ENCODE results near the gene CTNNBIP1.

CTNNBIP1 gene

DNA sequence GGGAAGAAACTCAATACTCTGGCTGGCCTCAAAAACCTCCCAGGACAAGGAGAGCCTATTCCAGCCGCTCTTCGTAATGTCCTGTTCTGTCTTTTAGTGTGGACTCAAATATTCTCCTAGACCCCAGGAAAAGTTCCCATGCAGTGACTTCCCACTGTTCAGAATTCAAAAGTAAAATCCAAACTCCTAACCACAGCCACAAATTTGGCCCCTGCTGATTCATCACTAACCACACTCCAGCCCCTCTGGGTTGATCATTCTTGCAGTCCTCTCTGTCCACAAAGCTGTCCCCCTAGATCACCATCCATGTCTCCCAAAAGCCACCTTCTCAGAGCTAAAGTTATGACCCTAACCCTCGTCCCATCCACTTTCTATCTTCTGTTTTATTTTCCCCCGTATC lies 5.1 kb downstream of the CTNNBIP1 start:
- H3K4me1 ChIP-seq (ENCODE audit: control insufficient read depth in 1 of 2, insufficient read depth in 2 of 2, low read length in 2 of 2): peaks cover 33 to 39% of the 10 kb centered on the region in 2 donors
- no peaks in the 10 kb centered on the region for H3K36me3 ChIP-seq (ENCODE audit: control insufficient read depth in 1 of 2, insufficient read depth in 2 of 2, low read length in 2 of 2)
- H3K4me3 ChIP-seq (ENCODE audit: low read depth in 1 of 2, low read length in 2 of 2): no peak overlapping the region
- H3K9me3 ChIP-seq (ENCODE audit: control insufficient read depth in 1 of 2, low read length in 2 of 2): no peaks in the 10 kb centered on the region
- H3K27ac ChIP-seq (ENCODE audit: low read depth, low read length): no peak overlapping the region
- no peak overlapping the region for H3K9ac ChIP-seq (ENCODE audit: low read depth in 1 of 2, low read length in 2 of 2)
- no peaks in the 10 kb centered on the region for H3K27me3 ChIP-seq (ENCODE audit: control insufficient read depth in 1 of 2, insufficient read depth in 2 of 2, low read length in 2 of 2)

DNA sequence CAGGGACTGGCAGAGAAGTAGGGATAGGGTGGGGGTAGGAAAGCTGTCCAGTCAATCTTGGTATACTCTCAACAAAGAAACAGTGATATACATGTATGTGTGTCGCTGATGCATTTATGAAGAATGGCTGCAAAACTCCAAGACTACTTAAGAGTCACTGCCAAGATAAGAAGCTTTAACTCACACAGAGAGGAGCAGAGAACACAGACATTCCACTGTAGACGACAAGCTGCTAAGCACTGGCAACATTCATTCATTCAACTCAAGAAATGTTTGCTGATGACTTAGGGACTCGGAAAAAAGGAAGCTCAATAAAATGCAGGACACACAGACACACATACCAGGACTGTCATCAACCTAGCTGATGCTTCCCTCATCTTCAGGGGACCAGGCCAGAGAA lies 5.5 kb downstream of the CTNNBIP1 start:
- no peak overlapping the region for H3K9ac ChIP-seq (ENCODE audit: low read depth in 1 of 2, low read length in 2 of 2)
- no peaks in the 10 kb centered on the region for H3K36me3 ChIP-seq (ENCODE audit: control insufficient read depth in 1 of 2, insufficient read depth in 2 of 2, low read length in 2 of 2)
- no peak overlapping the region for H3K27ac ChIP-seq (ENCODE audit: low read depth, low read length)
- H3K9me3 ChIP-seq (ENCODE audit: control insufficient read depth in 1 of 2, low read length in 2 of 2): no peaks in the 10 kb centered on the region
- H3K4me1 ChIP-seq (ENCODE audit: control insufficient read depth in 1 of 2, insufficient read depth in 2 of 2, low read length in 2 of 2): peaks cover 33 to 42% of the 10 kb centered on the region in 2 donors
- no peak overlapping the region for H3K4me3 ChIP-seq (ENCODE audit: low read depth in 1 of 2, low read length in 2 of 2)
- H3K27me3 ChIP-seq (ENCODE audit: control insufficient read depth in 1 of 2, insufficient read depth in 2 of 2, low read length in 2 of 2): no peaks in the 10 kb centered on the region

DNA sequence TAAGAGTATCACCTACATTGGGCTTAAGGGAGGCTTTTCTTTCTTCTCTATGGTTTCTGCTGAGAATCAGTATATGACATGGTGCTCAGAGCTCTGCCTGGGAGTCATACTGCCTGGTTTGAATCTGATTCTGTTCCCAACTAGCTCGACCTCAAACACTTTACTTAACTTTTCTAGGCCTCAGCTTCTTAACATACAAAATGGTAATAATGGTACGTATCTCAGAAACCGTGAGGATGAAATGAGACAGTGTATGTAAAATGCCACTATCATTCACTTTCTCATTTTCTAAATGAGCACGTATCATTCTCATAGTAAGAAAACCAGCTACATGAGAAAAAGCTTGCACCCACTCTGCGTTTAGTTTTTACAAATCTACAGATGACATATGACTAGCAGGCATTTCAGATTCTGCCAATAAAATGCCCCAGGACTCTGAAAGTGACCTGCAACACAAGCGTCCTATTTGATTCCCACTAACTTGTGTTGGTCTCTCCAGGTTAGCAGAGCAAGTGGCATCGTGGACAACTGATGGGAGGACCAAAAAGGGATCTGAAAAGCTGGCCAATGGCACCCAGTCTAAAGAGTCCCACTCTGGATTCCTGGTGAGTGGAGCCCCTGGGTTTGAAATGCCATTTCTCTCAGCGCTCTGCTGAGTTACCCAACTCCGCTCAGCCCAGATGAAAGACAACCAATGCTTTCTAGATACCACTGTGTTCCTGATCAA lies 6.1 kb downstream of the CTNNBIP1 start:
- no peak overlapping the region for H3K27ac ChIP-seq (ENCODE audit: low read depth, low read length)

GRCh38 chr1:9902060-9902452 lies 8.0 kb downstream of the CTNNBIP1 start:
- no peak overlapping the region for H3K9ac ChIP-seq (ENCODE audit: low read depth in 1 of 2, low read length in 2 of 2)
- H3K4me1 ChIP-seq (ENCODE audit: control insufficient read depth in 1 of 2, insufficient read depth in 2 of 2, low read length in 2 of 2): peaks cover 23 to 28% of the 10 kb centered on the region in 2 donors
- no peaks in the 10 kb centered on the region for H3K9me3 ChIP-seq (ENCODE audit: control insufficient read depth in 1 of 2, low read length in 2 of 2)
- H3K4me3 ChIP-seq (ENCODE audit: low read depth in 1 of 2, low read length in 2 of 2): no peak overlapping the region
- H3K36me3 ChIP-seq (ENCODE audit: control insufficient read depth in 1 of 2, insufficient read depth in 2 of 2, low read length in 2 of 2): no peaks in the 10 kb centered on the region
- no peak overlapping the region for H3K27ac ChIP-seq (ENCODE audit: low read depth, low read length)
- H3K27me3 ChIP-seq (ENCODE audit: control insufficient read depth in 1 of 2, insufficient read depth in 2 of 2, low read length in 2 of 2): no peaks in the 10 kb centered on the region

More for the DNA sequence above, 6.1 kb downstream of the CTNNBIP1 start:
- Histone ChIP-seq H3K36me3 (ENCODE audit: control insufficient read depth in 1 of 2, insufficient read depth in 2 of 2, low read length in 2 of 2) (no peaks in the 10 kb centered on the region), H3K9me3 (ENCODE audit: control insufficient read depth in 1 of 2, low read length in 2 of 2) (no peaks in the 10 kb centered on the region), H3K27me3 (ENCODE audit: control insufficient read depth in 1 of 2, insufficient read depth in 2 of 2, low read length in 2 of 2) (no peaks in the 10 kb centered on the region), H3K4me1 (ENCODE audit: control insufficient read depth in 1 of 2, insufficient read depth in 2 of 2, low read length in 2 of 2) (peaks cover 28 to 36% of the 10 kb centered on the region in 2 donors), H3K4me3 (ENCODE audit: low read depth in 1 of 2, low read length in 2 of 2) (no peak overlapping the region), H3K9ac (ENCODE audit: low read depth in 1 of 2, low read length in 2 of 2) (no peak overlapping the region)

DNA sequence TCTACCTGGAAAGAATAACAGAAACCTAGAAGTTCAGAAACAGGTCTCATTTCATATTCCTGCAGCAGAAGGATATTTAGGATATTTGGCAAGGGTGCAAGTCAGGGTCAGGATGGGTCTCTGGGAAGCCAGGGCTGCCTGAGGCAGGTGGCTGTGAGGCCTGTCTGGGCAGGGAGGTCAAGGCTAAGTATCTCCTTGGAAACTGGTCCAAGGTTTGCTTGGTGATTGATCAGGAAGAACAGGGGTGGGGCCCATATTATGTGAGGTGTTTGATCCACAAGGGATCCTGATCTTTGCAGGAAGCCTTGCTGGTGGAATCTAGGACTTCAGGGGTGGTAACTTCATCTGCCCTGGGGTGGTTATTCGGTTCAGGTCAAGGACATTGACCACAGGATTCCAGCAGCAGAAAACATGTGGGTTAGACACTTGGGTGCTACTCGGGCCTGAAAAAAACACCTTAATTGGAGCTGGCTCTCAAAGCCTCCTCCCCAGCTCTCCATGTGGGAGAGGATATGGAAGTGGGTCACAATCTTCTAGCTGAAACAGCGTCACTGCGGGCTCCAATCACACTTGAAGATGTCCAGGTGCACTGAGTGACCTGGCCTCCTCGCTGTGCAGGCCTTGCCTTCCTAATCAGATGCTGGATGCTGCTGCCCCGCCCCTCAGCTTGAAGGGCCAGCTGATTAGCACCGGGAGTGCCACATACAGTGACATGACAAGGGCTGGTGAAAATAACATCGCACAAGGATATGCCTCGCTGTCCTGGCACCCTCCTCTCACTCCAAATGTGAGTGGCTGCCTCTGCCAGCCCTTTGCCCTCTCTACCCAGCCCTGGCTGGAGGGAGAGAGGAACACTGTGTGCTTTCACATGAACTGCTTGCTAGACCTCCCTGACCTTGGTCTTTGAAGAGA lies 8.7 kb downstream of the CTNNBIP1 start:
- peak overlapping the region in 1 of 2 donors; percentile 44 for H3K4me3 ChIP-seq (ENCODE audit: low read depth in 1 of 2, low read length in 2 of 2)
- no peak overlapping the region for H3K27ac ChIP-seq (ENCODE audit: low read depth, low read length)
- H3K4me1 ChIP-seq (ENCODE audit: control insufficient read depth in 1 of 2, insufficient read depth in 2 of 2, low read length in 2 of 2): peaks cover 23 to 28% of the 10 kb centered on the region in 2 donors
- no peaks in the 10 kb centered on the region for H3K27me3 ChIP-seq (ENCODE audit: control insufficient read depth in 1 of 2, insufficient read depth in 2 of 2, low read length in 2 of 2)
- H3K36me3 ChIP-seq (ENCODE audit: control insufficient read depth in 1 of 2, insufficient read depth in 2 of 2, low read length in 2 of 2): no peaks in the 10 kb centered on the region
- H3K9ac ChIP-seq (ENCODE audit: low read depth in 1 of 2, low read length in 2 of 2): peak overlapping the region; percentile 28 to 32
- no peaks in the 10 kb centered on the region for H3K9me3 ChIP-seq (ENCODE audit: control insufficient read depth in 1 of 2, low read length in 2 of 2)

DNA sequence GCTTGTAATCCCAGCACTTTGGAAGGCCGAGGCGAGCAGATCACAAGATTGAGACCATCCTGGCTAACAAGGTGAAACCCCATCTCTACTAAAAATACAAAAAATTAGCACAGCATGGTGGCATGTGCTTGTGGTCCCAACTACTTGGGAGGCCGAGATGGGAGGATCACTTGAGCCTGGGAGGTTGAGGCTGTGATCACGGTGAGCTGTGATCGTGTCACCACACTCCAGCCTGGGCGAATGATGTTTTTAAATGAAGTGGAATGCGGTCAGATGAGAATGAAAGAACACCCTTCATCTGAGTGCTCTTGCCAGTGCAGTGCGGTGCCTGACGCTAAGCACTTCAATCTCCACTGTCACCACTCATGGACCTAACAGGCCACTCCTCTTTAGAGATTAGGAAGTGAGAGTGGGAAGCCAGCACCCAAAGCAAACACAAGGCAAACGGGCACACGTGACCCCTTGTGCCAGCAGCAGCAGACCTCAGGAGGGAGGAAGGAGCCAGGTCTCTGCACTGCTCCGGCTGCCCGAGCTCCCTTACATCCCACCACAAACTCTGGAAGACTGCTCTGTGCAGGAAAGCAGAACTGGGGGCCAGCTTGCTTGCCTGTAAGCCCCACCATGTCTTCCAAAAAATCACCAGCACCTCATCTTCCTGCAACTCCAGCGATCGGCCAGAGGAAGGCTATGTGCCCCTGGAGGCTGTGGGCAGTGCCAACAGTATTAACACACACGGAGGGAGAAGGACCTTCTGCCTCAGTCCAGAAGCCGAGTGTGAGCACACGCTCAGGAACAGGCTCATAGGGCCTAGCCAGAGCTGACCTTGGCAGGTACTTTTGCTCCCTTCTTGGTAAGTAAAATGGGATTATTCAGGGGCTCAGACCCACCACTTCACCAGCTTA lies 9.7 kb downstream of the CTNNBIP1 start:
- H3K4me3 ChIP-seq (ENCODE audit: low read depth in 1 of 2, low read length in 2 of 2): peak overlapping the region; percentile 44 to 57
- H3K9ac ChIP-seq (ENCODE audit: low read depth in 1 of 2, low read length in 2 of 2): peak overlapping the region; percentile 18 to 28
- peak overlapping the region; percentile 45 for H3K27ac ChIP-seq (ENCODE audit: low read depth, low read length)

GRCh38 chr1:9894115-9894514 lies 16.0 kb downstream of the CTNNBIP1 start:
- H3K4me3 ChIP-seq (ENCODE audit: low read depth in 1 of 2, low read length in 2 of 2): no peak overlapping the region
- no peak overlapping the region for H3K27ac ChIP-seq (ENCODE audit: low read depth, low read length)
- peaks cover 0 to 4% of the 10 kb centered on the region in 2 donors for H3K36me3 ChIP-seq (ENCODE audit: control insufficient read depth in 1 of 2, insufficient read depth in 2 of 2, low read length in 2 of 2)
- H3K9ac ChIP-seq (ENCODE audit: low read depth in 1 of 2, low read length in 2 of 2): no peak overlapping the region
- H3K4me1 ChIP-seq (ENCODE audit: control insufficient read depth in 1 of 2, insufficient read depth in 2 of 2, low read length in 2 of 2): peaks cover 0 to 21% of the 10 kb centered on the region in 2 donors
- no peaks in the 10 kb centered on the region for H3K9me3 ChIP-seq (ENCODE audit: control insufficient read depth in 1 of 2, low read length in 2 of 2)
- no peaks in the 10 kb centered on the region for H3K27me3 ChIP-seq (ENCODE audit: control insufficient read depth in 1 of 2, insufficient read depth in 2 of 2, low read length in 2 of 2)

More for the DNA sequence above, 9.7 kb downstream of the CTNNBIP1 start:
- Histone ChIP-seq H3K36me3 (ENCODE audit: control insufficient read depth in 1 of 2, insufficient read depth in 2 of 2, low read length in 2 of 2) (no peaks in the 10 kb centered on the region), H3K9me3 (ENCODE audit: control insufficient read depth in 1 of 2, low read length in 2 of 2) (no peaks in the 10 kb centered on the region), H3K4me1 (ENCODE audit: control insufficient read depth in 1 of 2, insufficient read depth in 2 of 2, low read length in 2 of 2) (peaks cover 23 to 28% of the 10 kb centered on the region in 2 donors), H3K27me3 (ENCODE audit: control insufficient read depth in 1 of 2, insufficient read depth in 2 of 2, low read length in 2 of 2) (no peaks in the 10 kb centered on the region)

DNA sequence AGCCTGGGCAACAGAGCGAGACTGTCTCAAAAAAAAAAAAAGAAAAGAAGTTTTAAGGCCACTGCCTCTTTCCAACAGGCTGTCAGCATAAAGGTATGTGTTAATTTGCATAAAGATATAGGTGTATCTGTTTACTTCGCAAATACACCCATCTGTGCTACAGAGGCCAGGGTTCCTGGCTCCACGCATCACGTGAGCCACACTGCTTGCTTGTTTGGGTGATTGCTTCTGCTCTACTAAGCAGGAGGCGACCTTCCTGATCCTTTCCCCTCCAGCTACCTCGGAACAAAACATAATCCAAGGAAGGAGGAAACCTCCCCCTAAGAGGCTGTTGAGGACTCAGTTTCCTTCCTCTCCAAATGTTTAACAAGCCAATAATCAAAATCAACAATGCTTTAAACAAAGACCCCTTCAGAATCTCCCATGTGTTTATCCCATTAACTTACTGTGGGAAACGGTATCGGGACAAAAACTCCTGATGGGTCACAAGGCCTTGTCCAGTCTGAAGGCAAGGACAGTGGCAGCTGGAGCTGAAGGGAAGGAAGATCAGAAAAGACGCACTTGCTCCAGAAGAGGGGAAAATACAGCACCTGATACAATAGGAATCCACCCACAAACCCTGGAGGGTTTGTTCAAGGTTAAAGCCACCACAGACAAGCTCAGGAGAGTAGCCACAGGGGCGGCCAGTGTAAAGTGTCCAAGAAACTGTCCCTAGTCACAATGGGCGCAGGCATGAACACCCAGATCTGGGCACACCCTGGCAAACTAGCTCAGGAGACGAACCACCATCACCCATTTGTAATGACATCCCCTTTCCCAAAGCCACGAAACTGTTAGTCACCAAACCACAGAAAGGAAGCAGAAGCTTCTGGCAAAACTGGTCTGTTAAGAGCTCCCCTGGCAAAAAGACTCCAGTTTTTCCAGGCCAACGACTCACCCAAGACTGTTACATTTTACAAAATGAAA lies 17.2 kb downstream of the CTNNBIP1 start:
- Histone ChIP-seq H3K9me3 (ENCODE audit: control insufficient read depth in 1 of 2, low read length in 2 of 2) (no peaks in the 10 kb centered on the region), H3K36me3 (ENCODE audit: control insufficient read depth in 1 of 2, insufficient read depth in 2 of 2, low read length in 2 of 2) (peaks cover 0 to 4% of the 10 kb centered on the region in 2 donors), H3K9ac (ENCODE audit: low read depth in 1 of 2, low read length in 2 of 2) (no peak overlapping the region), H3K27ac (ENCODE audit: low read depth, low read length) (peak overlapping the region; percentile 39), H3K4me1 (ENCODE audit: control insufficient read depth in 1 of 2, insufficient read depth in 2 of 2, low read length in 2 of 2) (peaks cover 0 to 21% of the 10 kb centered on the region in 2 donors), H3K27me3 (ENCODE audit: control insufficient read depth in 1 of 2, insufficient read depth in 2 of 2, low read length in 2 of 2) (no peaks in the 10 kb centered on the region), H3K4me3 (ENCODE audit: low read depth in 1 of 2, low read length in 2 of 2) (no peak overlapping the region)

GRCh38 chr1:9891207-9891606 lies 18.9 kb downstream of the CTNNBIP1 start:
- Histone ChIP-seq H3K27ac (ENCODE audit: low read depth, low read length) (no peak overlapping the region), H3K4me3 (ENCODE audit: low read depth in 1 of 2, low read length in 2 of 2) (no peak overlapping the region), H3K27me3 (ENCODE audit: control insufficient read depth in 1 of 2, insufficient read depth in 2 of 2, low read length in 2 of 2) (no peaks in the 10 kb centered on the region), H3K9ac (ENCODE audit: low read depth in 1 of 2, low read length in 2 of 2) (no peak overlapping the region), H3K4me1 (ENCODE audit: control insufficient read depth in 1 of 2, insufficient read depth in 2 of 2, low read length in 2 of 2) (peaks cover 0 to 21% of the 10 kb centered on the region in 2 donors), H3K36me3 (ENCODE audit: control insufficient read depth in 1 of 2, insufficient read depth in 2 of 2, low read length in 2 of 2) (peaks cover 0 to 7% of the 10 kb centered on the region in 2 donors), H3K9me3 (ENCODE audit: control insufficient read depth in 1 of 2, low read length in 2 of 2) (no peaks in the 10 kb centered on the region)

All from duodenal mucosa (tissue), 2 donors.